ENCODE data around the gene LONP2.

Gene LONP2

DNA sequence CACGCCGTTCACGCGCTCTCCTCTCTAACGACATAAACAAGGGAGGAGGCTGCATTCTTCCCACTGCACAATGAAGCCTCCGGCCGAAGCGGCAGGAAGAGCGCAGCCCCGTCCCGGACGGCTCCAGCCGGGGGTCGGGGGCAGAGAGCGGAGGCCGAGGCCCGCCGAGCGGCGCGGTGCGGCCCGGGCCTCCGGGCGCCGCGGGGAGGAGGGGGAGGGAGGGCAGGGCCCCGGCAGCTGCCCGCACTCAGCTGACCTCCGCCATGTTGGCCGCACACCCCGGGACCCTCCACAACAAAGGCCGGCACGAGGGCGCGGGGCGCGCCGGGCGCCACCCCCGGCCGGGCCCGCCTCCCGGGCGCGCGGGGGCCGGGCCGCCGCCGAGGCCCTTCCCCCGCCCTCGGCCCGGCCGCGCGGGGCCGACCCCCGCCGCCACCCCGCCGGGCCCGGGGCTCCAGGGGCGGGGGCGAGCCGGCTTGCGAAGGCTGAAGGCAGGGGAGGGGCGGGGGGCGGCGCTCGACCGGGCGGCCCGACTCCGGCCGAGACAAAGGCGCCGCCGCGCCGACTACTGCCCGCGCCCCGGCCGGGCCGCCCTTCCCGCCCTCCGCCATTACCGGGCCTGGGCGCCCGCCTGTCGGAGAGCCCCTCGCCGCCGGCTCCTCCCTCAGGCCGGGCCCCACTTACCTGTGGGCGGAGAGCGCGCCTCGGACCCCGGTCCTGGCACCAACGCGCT is 140.6 kb downstream of the LONP2 start:
- no peaks in the 10 kb centered on the region for H3K9me3 ChIP-seq
- peak overlapping the region; percentile 88 to 89 for H3K4me3 ChIP-seq
- H3K36me3 ChIP-seq, result no peaks in the 10 kb centered on the region
- intact Hi-C loops (cut with DNase I; ENCODE audit: low total_unique reads), result no loop called here
- TF ChIP-seq, protein P1, sequence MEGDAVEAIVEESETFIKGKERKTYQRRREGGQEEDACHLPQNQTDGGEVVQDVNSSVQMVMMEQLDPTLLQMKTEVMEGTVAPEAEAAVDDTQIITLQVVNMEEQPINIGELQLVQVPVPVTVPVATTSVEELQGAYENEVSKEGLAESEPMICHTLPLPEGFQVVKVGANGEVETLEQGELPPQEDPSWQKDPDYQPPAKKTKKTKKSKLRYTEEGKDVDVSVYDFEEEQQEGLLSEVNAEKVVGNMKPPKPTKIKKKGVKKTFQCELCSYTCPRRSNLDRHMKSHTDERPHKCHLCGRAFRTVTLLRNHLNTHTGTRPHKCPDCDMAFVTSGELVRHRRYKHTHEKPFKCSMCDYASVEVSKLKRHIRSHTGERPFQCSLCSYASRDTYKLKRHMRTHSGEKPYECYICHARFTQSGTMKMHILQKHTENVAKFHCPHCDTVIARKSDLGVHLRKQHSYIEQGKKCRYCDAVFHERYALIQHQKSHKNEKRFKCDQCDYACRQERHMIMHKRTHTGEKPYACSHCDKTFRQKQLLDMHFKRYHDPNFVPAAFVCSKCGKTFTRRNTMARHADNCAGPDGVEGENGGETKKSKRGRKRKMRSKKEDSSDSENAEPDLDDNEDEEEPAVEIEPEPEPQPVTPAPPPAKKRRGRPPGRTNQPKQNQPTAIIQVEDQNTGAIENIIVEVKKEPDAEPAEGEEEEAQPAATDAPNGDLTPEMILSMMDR (IDR thresholded peaks at IDR 0.05), result no peak
- no peaks in the 10 kb centered on the region for H3K27me3 ChIP-seq
- DNase-seq, result peak; percentile 52 to 78
- peak overlapping the region; percentile 93 to 100 for H3K27ac ChIP-seq
- peaks cover 0 to 57% (median 29%) of the 10 kb centered on the region in 4 donors for H3K4me1 ChIP-seq

DNA sequence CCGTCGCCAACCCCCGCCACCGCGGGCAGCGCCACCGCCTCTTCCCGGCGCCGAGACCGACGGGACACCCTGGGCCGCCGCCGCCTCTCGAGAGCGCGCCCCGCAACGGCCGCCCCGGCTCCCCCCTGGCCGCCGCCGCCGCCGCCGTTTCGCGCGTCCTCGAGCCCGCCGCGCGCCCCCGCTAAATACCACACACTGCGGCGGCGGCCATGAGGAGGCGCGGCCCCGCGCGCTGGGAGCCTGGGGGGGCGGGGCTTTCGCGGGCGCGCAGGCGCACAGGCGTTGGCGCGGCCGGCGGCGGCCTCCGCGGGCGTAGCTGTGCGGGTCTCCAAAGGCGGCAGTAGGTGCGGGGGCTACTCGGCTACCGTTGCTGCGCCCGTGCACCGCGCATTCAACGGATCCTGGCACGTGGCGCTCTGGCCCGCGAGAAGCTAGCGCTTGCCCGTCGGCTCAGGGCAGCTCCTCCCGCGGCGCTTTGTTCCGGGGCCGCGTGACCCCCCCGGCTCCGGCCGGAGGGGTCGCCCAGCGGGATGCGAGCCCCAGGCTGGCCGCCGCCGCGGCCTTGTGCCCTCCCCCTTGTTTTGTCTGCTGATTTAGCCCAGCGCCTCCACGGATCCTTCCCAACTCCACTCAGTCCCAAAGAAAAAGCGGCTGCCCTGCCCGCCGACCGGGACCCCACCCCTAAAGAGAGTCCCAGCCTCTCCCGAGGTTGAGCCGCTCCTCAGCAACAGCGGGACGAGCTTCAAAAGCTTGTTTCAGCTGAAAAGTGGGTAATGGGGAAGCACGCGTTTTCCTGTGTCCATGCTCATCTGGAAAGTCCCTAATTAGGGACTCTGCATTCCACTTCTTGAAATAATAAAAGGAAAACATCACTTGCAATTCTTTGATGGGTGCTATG is 141.4 kb downstream of the LONP2 start, which contains the start of gene SIAH1:
SIAH1 (minus strand) TSS at position 161 of the 898 bp plus-strand sequence. CDS start 22,985 bp downstream, outside the sequence.
- peaks cover 0 to 49% (median 28%) of the 10 kb centered on the region in 4 donors for H3K4me1 ChIP-seq
- H3K27me3 ChIP-seq, result no peaks in the 10 kb centered on the region
- H3K4me3 ChIP-seq, result peak within 1 kb of the TSS; percentile 88 to 89
- intact Hi-C loops (cut with DNase I; ENCODE audit: low total_unique reads), result no loop called here
- peak within 1 kb of the TSS; percentile 93 to 100 for H3K27ac ChIP-seq
- no peaks in the 10 kb centered on the region for H3K9me3 ChIP-seq
- TF ChIP-seq, protein P1 (IDR thresholded peaks at IDR 0.05), result no peak
- DNase-seq, result peak; percentile 82 to 91
- H3K36me3 ChIP-seq, result no peaks in the 10 kb centered on the region

DNA sequence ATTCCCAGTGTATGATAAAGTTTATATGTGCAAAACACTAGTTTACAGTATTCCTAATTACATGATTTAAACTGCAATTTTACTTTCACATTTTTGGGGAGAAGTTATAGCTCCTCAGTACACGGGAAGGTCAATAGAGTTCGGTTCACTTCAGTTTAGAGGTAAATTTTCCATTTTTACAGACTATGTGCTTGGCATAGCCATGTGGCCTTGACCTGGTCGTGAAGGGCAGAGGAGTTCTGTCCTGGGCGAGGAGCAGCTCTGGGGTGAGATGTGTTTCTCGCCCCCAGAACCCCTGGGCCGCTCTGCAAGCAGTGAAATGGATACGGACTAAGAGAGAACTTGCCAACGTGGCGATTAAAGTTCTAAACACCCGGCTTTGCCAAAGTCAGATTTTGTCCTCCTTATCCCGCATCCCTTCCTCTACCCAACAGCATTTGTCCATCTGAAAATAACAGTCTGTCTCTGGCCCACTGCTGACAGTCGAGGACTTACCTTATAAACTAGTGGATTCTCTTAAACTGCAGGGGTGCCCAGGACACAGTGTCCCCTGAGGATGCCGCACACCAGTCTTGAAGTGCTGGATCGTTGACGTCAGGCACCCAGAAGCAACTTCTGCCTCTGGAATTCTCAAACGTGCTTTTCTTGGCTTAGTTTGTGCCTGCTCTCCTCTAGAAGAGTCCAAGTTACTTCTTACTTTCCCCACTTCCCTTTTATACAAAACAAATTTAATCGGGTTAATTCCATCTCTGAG is 142.6 kb downstream of the LONP2 start:
- Histone ChIP-seq H3K36me3 (no peaks in the 10 kb centered on the region), H3K27ac (peak overlapping the region; percentile 93 to 100), H3K4me1 (peaks cover 0 to 37% (median 21%) of the 10 kb centered on the region in 4 donors), H3K27me3 (no peaks in the 10 kb centered on the region), H3K4me3 (peak overlapping the region; percentile 88 to 89), H3K9me3 (no peaks in the 10 kb centered on the region)
- TF ChIP-seq, protein P1 (IDR thresholded peaks at IDR 0.05), result no peak
- intact Hi-C loops (cut with DNase I; ENCODE audit: low total_unique reads), result no loop called here
- peak; percentile 63 to 91 for DNase-seq

DNA sequence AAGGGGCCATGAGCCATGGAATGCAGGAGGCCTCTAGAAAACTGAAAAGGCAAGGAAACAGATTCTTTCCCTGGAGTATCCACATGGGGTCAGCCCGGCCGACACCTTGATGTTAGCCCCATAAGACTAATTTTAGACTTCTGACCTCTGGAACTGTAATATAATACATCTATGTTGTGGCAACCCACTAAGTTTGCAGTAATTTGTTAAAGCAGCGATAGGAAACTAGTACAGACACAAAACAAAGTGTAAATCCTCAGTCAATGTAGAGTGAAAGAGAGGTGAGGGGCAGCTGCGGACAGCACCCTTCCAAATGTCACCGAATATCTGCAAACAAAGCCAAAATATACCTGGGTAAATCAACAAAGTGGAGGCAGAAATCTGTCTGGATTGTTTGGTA is 148.3 kb downstream of the LONP2 start:
- Histone ChIP-seq H3K27ac (no peak overlapping the region), H3K36me3 (no peaks in the 10 kb centered on the region), H3K27me3 (no peaks in the 10 kb centered on the region), H3K9me3 (no peaks in the 10 kb centered on the region), H3K4me1 (peaks cover 0 to 5% (median 1%) of the 10 kb centered on the region in 4 donors), H3K4me3 (no peak overlapping the region)
- DNase-seq, result no peak
- intact Hi-C loops (cut with DNase I; ENCODE audit: low total_unique reads), result no loop called here
- TF ChIP-seq, protein P1 (IDR thresholded peaks at IDR 0.05), result no peak
